HepG2 (cell line): ENCODE data around the gene CLEC16A. TPM values are rescaled to one million over a fixed set of nuclear protein-coding genes. Genes with fewer than 3 reads are reported as not detected.

ENCODE experiments used
- BCL6 ChIP-seq: IDR thresholded peaks from 2 replicates; pipeline ENCODE4 v1.6.1; 2016; ENCODE audit warnings: missing genetic modification reagents, missing compliant biosample characterization
- BORCS8-MEF2B ChIP-seq: sonication (generic); formaldehyde crosslinking; IDR thresholded peaks from 2 replicates; pipeline ENCODE4 v1.8.0; 2022; ENCODE audit warnings: mild to moderate bottlenecking, missing genetic modification reagents
- GABPB1 ChIP-seq: IDR thresholded peaks from 2 replicates; pipeline ENCODE4 v1.6.1; 2016; ENCODE audit warnings: mild to moderate bottlenecking, missing genetic modification reagents, moderate library complexity, missing compliant biosample characterization
- HIVEP1 ChIP-seq: sonication (generic); formaldehyde crosslinking; IDR thresholded peaks from 2 replicates; pipeline ENCODE4 v1.4.0; 2020; ENCODE audit warnings: mild to moderate bottlenecking, missing genetic modification reagents
- NKX3-1 ChIP-seq: sonication (generic); formaldehyde crosslinking; IDR thresholded peaks from 2 replicates; pipeline ENCODE4 v1.5.0; 2020; ENCODE audit warnings: missing genetic modification reagents
- NPAS2 ChIP-seq: sonication (generic); formaldehyde crosslinking; IDR thresholded peaks from 2 replicates; pipeline ENCODE4 v1.8.0; 2022; ENCODE audit warnings: mild to moderate bottlenecking, missing genetic modification reagents, borderline replicate concordance
- NR2F1 ChIP-seq, 2 experiments: fragments of 450-650 bp in 1 of 2; formaldehyde crosslinking in 1 of 2; IDR thresholded peaks; 2 replicates each; pipeline versions ENCODE4 v1.5.0 to v1.6.1; 2016 to 2020; ENCODE audit warnings: mild to moderate bottlenecking in 1 of 2, missing compliant biosample characterization in 1 of 2, missing genetic modification reagents in 1 of 2, moderate library complexity in 1 of 2
- NRL ChIP-seq: sonication (generic); formaldehyde crosslinking; IDR thresholded peaks from 2 replicates; pipeline ENCODE4 v1.5.0; 2020; ENCODE audit warnings: missing genetic modification reagents, mild to moderate bottlenecking, moderate library complexity, borderline replicate concordance
- RXRA ChIP-seq: sonication (generic); formaldehyde crosslinking; IDR thresholded peaks from 2 replicates; pipeline ENCODE4 v1.5.1; 2020; ENCODE audit warnings: missing genetic modification reagents
- ZNF264 ChIP-seq: sonication (generic); formaldehyde crosslinking; IDR thresholded peaks from 2 replicates; pipeline ENCODE4 v1.4.0; 2020; ENCODE audit warnings: missing genetic modification reagents
- ZNF350 ChIP-seq: sonication (generic); formaldehyde crosslinking; IDR thresholded peaks from 2 replicates; pipeline ENCODE4 v1.4.0; 2020; ENCODE audit warnings: mild to moderate bottlenecking, low read depth, missing genetic modification reagents, borderline replicate concordance
- ZNF367 ChIP-seq: sonication (generic); formaldehyde crosslinking; IDR thresholded peaks from 2 replicates; pipeline ENCODE4 v1.4.0; 2020; ENCODE audit warnings: missing genetic modification reagents, borderline replicate concordance
- ZNF510 ChIP-seq: sonication (generic); formaldehyde crosslinking; IDR thresholded peaks from 2 replicates; pipeline ENCODE4 v1.4.0; 2020; ENCODE audit warnings: low read depth, mild to moderate bottlenecking, missing genetic modification reagents
- ZNF7 ChIP-seq: IDR thresholded peaks from 2 replicates; pipeline ENCODE4 v1.6.1; 2016; ENCODE audit warnings: missing biosample characterization, missing genetic modification reagents
- ZNF883 ChIP-seq: sonication (generic); formaldehyde crosslinking; IDR thresholded peaks from 2 replicates; pipeline ENCODE4 v1.5.1; 2020; ENCODE audit warnings: mild to moderate bottlenecking, missing genetic modification reagents; ENCODE audit errors: not compliant biosample characterization
- ZSCAN30 ChIP-seq: sonication (generic); formaldehyde crosslinking; IDR thresholded peaks from 2 replicates; pipeline ENCODE4 v1.5.0; 2020; ENCODE audit warnings: mild to moderate bottlenecking, missing genetic modification reagents
- polyA plus RNA-seq, 8 experiments: library from polyadenylated mRNA; depleted of rRNA in 3 of 8; stranded (reverse) in 7 of 8; unstranded in 1 of 8; fragments of >200 nt; fragmentation: Illumina TruSeq in 4 of 8; extraction: Trizol in 4 of 8; gene quantifications; 2 replicates each; pipeline versions ENCODE4 v1.2.1 to v1.2.3, GENCODE V29; 2011 to 2016; ENCODE audit warnings: low read depth in 4 of 8, missing spikeins in 1 of 8, mixed read lengths in 1 of 8; ENCODE audit not compliant: insufficient read depth in 1 of 8
- total RNA-seq, 5 experiments: library from RNA; depleted of rRNA; stranded (reverse); fragments of >200 nt; fragmentation: Illumina TruSeq; extraction: Trizol; gene quantifications; 2 replicates each; pipeline ENCODE4 v1.2.3, GENCODE V29; 2016; ENCODE audit warnings: low read depth in 1 of 5
- TF ChIP-seq, protein P1 (sequence below): sonication (generic); formaldehyde crosslinking; IDR thresholded peaks from 2 replicates; pipeline ENCODE4 v1.5.1; 2020; ENCODE audit warnings: mild to moderate bottlenecking, missing genetic modification reagents, moderate library complexity
- TF ChIP-seq, protein P2 (sequence below): sonication (generic); formaldehyde crosslinking; IDR thresholded peaks from 2 replicates; pipeline ENCODE4 v1.8.0; 2023; ENCODE audit warnings: mild to moderate bottlenecking, missing genetic modification reagents
- TF ChIP-seq, protein P3 (sequence below): sonication (generic); formaldehyde crosslinking; IDR thresholded peaks from 2 replicates; pipeline ENCODE4 v1.4.0; 2020; ENCODE audit warnings: mild to moderate bottlenecking, missing genetic modification reagents
- TF ChIP-seq, protein P4 (sequence below): sonication (generic); formaldehyde crosslinking; IDR thresholded peaks from 2 replicates; pipeline ENCODE4 v1.4.0; 2020; ENCODE audit warnings: mild to moderate bottlenecking, missing genetic modification reagents
- TF ChIP-seq, protein P5 (sequence below): sonication (generic); formaldehyde crosslinking; IDR thresholded peaks from 2 replicates; pipeline ENCODE4 v1.4.0; 2020; ENCODE audit warnings: low read depth, mild to moderate bottlenecking, missing genetic modification reagents
- TF ChIP-seq, protein P6 (sequence below): sonication (generic); formaldehyde crosslinking; IDR thresholded peaks from 2 replicates; pipeline ENCODE4 v1.5.0; 2020; ENCODE audit warnings: missing genetic modification reagents, mild to moderate bottlenecking, borderline replicate concordance

Gene CLEC16A
- total and polyA plus RNA-seq, 2 of the 13 experiments (the other 11 are each of a cell fraction or from before 2014, with no cell fraction given) = 8.5 to 10.3 TPM

DNA sequence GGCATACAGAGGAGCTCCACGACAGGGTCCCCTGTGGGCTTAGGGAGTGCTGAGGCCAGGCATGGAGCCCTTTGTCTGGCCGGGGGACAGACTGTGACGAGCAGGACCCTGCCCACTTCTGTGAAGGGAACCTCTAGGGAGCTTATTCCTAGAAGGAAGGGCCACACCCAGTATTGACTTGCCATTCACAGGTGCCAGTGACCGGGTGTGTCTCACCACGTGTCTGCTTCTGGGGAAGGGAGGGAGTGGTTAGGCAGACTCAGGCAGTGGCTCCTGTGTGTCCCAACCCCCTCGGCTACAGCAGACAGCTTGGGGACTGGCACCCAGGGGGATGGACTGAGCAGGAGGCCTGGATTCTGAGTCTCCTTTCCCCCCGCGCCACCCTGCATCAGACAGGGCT, 254.5 kb downstream of the CLEC16A start (continued):
- TF ChIP-seq, protein P1, sequence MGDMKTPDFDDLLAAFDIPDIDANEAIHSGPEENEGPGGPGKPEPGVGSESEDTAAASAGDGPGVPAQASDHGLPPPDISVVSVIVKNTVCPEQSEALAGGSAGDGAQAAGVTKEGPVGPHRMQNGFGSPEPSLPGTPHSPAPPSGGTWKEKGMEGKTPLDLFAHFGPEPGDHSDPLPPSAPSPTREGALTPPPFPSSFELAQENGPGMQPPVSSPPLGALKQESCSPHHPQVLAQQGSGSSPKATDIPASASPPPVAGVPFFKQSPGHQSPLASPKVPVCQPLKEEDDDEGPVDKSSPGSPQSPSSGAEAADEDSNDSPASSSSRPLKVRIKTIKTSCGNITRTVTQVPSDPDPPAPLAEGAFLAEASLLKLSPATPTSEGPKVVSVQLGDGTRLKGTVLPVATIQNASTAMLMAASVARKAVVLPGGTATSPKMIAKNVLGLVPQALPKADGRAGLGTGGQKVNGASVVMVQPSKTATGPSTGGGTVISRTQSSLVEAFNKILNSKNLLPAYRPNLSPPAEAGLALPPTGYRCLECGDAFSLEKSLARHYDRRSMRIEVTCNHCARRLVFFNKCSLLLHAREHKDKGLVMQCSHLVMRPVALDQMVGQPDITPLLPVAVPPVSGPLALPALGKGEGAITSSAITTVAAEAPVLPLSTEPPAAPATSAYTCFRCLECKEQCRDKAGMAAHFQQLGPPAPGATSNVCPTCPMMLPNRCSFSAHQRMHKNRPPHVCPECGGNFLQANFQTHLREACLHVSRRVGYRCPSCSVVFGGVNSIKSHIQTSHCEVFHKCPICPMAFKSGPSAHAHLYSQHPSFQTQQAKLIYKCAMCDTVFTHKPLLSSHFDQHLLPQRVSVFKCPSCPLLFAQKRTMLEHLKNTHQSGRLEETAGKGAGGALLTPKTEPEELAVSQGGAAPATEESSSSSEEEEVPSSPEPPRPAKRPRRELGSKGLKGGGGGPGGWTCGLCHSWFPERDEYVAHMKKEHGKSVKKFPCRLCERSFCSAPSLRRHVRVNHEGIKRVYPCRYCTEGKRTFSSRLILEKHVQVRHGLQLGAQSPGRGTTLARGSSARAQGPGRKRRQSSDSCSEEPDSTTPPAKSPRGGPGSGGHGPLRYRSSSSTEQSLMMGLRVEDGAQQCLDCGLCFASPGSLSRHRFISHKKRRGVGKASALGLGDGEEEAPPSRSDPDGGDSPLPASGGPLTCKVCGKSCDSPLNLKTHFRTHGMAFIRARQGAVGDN (CRISPR knock-in tag) = peak; percentile 25; the same call in 1 of the 2 replicates
- TF ChIP-seq, protein P2, sequence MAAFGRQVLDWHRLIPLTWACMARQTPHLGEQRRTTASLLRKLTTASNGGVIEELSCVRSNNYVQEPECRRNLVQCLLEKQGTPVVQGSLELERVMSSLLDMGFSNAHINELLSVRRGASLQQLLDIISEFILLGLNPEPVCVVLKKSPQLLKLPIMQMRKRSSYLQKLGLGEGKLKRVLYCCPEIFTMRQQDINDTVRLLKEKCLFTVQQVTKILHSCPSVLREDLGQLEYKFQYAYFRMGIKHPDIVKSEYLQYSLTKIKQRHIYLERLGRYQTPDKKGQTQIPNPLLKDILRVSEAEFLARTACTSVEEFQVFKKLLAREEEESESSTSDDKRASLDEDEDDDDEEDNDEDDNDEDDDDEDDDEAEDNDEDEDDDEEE (CRISPR knock-in tag) = no peak
- TF ChIP-seq BORCS8-MEF2B (CRISPR knock-in tag) (no peak), ZNF7 (CRISPR knock-in tag) (no peak), BCL6 (peak; percentile 72), NRL (CRISPR knock-in tag) (peak; percentile 33; the same call in 1 of the 2 replicates), NPAS2 (CRISPR knock-in tag) (no peak), ZNF510 (CRISPR knock-in tag) (no peak), ZNF264 (CRISPR knock-in tag) (no peak), ZSCAN30 (CRISPR knock-in tag) (no peak), RXRA (CRISPR knock-in tag) (no peak), ZNF350 (CRISPR knock-in tag) (no peak), GABPB1 (CRISPR knock-in tag) (no peak), NKX3-1 (CRISPR knock-in tag) (no peak), ZNF883 (peak; percentile 28), NR2F1 (CRISPR knock-in tag; IDR thresholded peaks at IDR 0.05) (no peak), HIVEP1 (CRISPR knock-in tag) (no peak), ZNF367 (CRISPR knock-in tag) (no peak)
- TF ChIP-seq, protein P3, sequence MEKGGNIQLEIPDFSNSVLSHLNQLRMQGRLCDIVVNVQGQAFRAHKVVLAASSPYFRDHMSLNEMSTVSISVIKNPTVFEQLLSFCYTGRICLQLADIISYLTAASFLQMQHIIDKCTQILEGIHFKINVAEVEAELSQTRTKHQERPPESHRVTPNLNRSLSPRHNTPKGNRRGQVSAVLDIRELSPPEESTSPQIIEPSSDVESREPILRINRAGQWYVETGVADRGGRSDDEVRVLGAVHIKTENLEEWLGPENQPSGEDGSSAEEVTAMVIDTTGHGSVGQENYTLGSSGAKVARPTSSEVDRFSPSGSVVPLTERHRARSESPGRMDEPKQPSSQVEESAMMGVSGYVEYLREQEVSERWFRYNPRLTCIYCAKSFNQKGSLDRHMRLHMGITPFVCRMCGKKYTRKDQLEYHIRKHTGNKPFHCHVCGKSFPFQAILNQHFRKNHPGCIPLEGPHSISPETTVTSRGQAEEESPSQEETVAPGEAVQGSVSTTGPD (CRISPR knock-in tag) = no peak
- TF ChIP-seq, protein P4, sequence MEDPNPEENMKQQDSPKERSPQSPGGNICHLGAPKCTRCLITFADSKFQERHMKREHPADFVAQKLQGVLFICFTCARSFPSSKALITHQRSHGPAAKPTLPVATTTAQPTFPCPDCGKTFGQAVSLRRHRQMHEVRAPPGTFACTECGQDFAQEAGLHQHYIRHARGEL = no peak
- TF ChIP-seq, protein P5, sequence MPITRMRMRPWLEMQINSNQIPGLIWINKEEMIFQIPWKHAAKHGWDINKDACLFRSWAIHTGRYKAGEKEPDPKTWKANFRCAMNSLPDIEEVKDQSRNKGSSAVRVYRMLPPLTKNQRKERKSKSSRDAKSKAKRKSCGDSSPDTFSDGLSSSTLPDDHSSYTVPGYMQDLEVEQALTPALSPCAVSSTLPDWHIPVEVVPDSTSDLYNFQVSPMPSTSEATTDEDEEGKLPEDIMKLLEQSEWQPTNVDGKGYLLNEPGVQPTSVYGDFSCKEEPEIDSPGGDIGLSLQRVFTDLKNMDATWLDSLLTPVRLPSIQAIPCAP (CRISPR knock-in tag) = no peak
- TF ChIP-seq, protein P6, sequence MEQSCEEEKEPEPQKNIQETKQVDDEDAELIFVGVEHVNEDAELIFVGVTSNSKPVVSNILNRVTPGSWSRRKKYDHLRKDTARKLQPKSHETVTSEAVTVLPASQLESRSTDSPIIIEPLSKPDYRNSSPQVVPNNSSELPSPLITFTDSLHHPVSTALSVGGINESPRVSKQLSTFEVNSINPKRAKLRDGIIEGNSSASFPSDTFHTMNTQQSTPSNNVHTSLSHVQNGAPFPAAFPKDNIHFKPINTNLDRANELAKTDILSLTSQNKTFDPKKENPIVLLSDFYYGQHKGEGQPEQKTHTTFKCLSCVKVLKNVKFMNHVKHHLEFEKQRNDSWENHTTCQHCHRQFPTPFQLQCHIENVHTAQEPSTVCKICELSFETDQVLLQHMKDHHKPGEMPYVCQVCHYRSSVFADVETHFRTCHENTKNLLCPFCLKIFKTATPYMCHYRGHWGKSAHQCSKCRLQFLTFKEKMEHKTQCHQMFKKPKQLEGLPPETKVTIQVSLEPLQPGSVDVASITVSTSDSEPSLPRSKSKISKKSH (CRISPR knock-in tag) = 0 out of 2 replicates have a peak, but pooled peaks have one; percentile 34
